ENCODE data around the gene TMPRSS15.
"Not testable (repeated sequence)": the region's sequence is repeated elsewhere in the genome, so short reads cannot be mapped to it uniquely, and the experiment has no call there.

TMPRSS15 gene

GRCh38 chr21:18403735-18404450, at the start of gene TMPRSS15:
Gene TMPRSS15, minus strand, starts transcription at chr21:18403785. Its CDS starts 163 bp downstream, at chr21:18403622.
- no peak for DNase-seq (ENCODE audit: low read depth, low spot score)

GRCh38 chr21:18451670-18452069, 48.1 kb upstream of the TMPRSS15 start:
- no peak for DNase-seq (ENCODE audit: low read depth, low spot score)

- DNase-seq (ENCODE audit: low read depth, low spot score): no peak
Measured at GRCh38 chr21:18449605-18450550, 46.3 kb upstream of the TMPRSS15 start.

GRCh38 chr21:18443701-18444100, 40.1 kb upstream of the TMPRSS15 start:
- DNase-seq (ENCODE audit: low read depth, low spot score): no peak

- no peak for DNase-seq (ENCODE audit: low read depth, low spot score)
Measured at GRCh38 chr21:18443085-18443484, 39.5 kb upstream of the TMPRSS15 start.

GRCh38 chr21:18430341-18430740, 26.8 kb upstream of the TMPRSS15 start:
- DNase-seq (ENCODE audit: low read depth, low spot score): no peak

- no peak for DNase-seq (ENCODE audit: low read depth, low spot score)
Measured at GRCh38 chr21:18424276-18424675, 20.7 kb upstream of the TMPRSS15 start.

GRCh38 chr21:18417141-18417790, 13.7 kb upstream of the TMPRSS15 start:
- no peak for DNase-seq (ENCODE audit: low read depth, low spot score)

GRCh38 chr21:18411565-18411964, 8.0 kb upstream of the TMPRSS15 start:
- DNase-seq (ENCODE audit: low read depth, low spot score): no peak

GRCh38 chr21:18409579-18409978, 6.0 kb upstream of the TMPRSS15 start:
- no peak for DNase-seq (ENCODE audit: low read depth, low spot score)

GRCh38 chr21:18398843-18399242, 4.7 kb downstream of the TMPRSS15 start:
- DNase-seq (ENCODE audit: low read depth, low spot score): no peak

- DNase-seq (ENCODE audit: low read depth, low spot score): no peak
Measured at GRCh38 chr21:18387994-18388393, 15.6 kb downstream of the TMPRSS15 start.

- DNase-seq (ENCODE audit: low read depth, low spot score): no peak
Measured at GRCh38 chr21:18384771-18385170, 18.8 kb downstream of the TMPRSS15 start.

GRCh38 chr21:18382934-18383619, 20.5 kb downstream of the TMPRSS15 start:
- DNase-seq (ENCODE audit: low read depth, low spot score): not testable (repeated sequence)

- no peak for DNase-seq (ENCODE audit: low read depth, low spot score)
Measured at GRCh38 chr21:18382141-18382540, 21.4 kb downstream of the TMPRSS15 start.

- no peak for DNase-seq (ENCODE audit: low read depth, low spot score)
Measured at GRCh38 chr21:18373606-18374005, 30.0 kb downstream of the TMPRSS15 start.

GRCh38 chr21:18370301-18370700, 33.3 kb downstream of the TMPRSS15 start:
- no peak for DNase-seq (ENCODE audit: low read depth, low spot score)

GRCh38 chr21:18369115-18369514, 34.5 kb downstream of the TMPRSS15 start:
- DNase-seq (ENCODE audit: low read depth, low spot score): no peak

- DNase-seq (ENCODE audit: low read depth, low spot score): no peak
Measured at GRCh38 chr21:18368205-18368604, 35.4 kb downstream of the TMPRSS15 start.

GRCh38 chr21:18356801-18357200, 46.8 kb downstream of the TMPRSS15 start:
- DNase-seq (ENCODE audit: low read depth, low spot score): no peak

GRCh38 chr21:18354947-18355346, 48.6 kb downstream of the TMPRSS15 start:
- DNase-seq (ENCODE audit: low read depth, low spot score): no peak

- DNase-seq (ENCODE audit: low read depth, low spot score): no peak
Measured at GRCh38 chr21:18350216-18350615, 53.4 kb downstream of the TMPRSS15 start.
